HG03097 (cell line): ENCODE results near the gene HSD3B1.
"Not testable (repeated sequence)": the region's sequence is repeated elsewhere in the genome, so short reads cannot be mapped to it uniquely, and the experiment has no call there.

Experiments used
- ATAC-seq: cut with Tn5 transposase; IDR thresholded peaks from one replicate; pipeline ENCODE4 v1.9.1; 2021; ENCODE audit not compliant: unreplicated experiment, low FRiP score

The HSD3B1 gene

DNA sequence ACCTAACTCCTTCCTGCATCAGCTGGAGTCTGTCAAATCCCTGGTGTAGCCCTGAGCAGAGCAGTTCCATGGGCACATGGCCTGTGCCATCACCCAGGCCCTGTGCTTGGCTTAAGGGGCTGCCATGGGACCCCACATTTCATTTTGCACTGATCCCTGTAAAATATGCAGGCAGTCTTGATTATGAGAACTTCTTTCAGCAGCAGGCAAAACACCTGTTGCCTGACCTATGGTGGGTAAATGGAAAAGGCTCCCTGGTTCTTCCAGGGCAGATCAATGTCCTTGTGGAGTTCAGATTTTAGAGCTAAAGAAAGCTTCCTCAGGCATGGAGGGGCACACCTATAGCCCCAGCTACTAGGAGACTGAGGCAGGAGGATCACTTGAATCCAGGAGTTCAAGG is 44.2 kb downstream of the HSD3B1 start:
- ATAC-seq = no peak

DNA sequence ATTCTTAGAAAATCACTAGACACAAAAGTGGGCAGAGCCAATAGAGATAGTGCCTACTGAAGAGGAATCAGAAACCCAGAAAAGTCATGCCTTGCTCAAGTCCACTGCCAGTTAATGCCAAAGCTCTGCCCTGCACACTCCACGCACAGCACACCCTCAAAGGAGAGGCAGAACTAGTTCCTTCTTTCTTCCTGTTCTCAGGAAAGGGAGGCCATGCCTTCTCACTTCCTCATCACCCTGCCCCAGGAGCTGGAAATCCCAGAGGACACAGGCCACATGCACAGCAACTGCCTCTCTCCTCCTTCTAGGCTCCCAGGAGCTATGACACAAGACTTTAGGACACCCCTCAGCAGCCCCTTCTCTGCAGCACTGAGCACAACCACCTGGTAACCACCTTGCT is 45.6 kb downstream of the HSD3B1 start:
- ATAC-seq = not testable (repeated sequence)

DNA sequence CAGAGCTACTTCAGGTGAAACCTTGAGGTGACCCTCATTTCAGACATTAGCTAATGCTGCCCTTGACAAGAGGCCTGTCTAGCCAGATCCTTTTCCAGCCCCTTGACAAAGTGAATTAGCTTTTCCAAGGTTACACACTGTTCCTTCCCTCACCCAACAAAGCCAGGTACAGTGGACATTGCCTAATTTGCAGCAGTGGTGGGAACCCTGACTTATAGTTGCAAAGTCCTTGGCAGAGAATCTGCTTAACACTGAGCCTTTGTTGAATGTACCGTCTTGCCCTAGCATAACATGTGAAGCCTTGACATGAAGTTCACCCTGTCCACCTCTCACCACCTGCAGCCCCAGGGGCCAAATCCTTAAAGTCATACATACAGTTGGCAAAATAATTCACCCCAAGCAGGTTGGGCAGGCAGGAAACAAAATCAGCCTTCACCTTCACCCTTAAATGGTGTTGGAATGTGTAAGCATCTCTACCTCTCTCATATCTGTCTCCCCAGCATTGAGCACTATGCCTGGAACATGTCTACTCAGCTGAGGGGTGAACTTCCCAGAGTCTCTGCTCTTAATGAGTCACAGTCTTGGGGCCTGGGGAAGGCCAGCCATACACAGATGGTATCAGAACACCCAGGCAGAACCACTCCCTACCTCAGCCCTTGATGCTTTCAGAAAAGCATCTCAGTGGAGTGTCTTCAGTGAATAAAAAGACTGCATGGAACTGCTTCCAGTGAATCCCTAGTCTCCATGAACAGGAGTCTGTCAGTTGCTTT is 46.5 kb downstream of the HSD3B1 start:
- ATAC-seq = not testable (repeated sequence)

GRCh38 chr1:119554183-119554582 is 47.2 kb downstream of the HSD3B1 start:
- ATAC-seq = no peak

DNA sequence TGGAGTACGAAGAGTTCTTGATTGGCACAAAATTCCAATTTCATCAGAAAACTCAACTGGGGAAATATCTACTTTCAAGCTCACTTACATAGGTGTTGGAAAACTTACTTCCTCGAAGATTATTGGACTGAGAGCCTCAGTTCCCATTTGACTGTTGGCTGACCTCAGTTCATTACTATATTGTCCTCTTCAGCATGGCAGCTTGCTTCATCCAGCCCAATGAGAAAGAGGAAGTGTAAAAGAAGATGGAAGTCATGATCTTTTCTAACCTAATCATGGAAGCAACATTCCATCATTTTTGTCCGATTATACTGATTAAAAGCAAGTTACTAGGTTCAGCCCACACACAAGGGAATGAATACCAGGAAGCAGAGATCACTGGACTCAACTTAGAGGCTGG is 49.4 kb downstream of the HSD3B1 start:
- no peak for ATAC-seq

DNA sequence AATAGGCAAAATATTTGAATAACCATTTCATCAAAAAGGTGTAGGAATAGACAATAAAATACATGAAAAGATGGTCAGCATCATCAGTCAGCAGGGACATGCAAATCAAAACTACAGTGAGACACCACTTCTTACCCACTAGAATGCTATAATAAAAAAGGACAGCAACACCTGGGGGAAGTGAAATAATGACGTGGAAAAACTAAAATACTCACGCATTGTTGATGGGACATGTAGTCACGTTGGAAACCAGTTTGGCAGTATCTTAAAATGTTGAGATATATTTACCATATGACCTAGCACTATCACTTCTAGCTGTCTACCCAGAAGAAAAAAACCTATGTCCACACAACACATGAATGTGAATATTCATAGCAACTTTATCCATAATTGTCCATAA is 53.4 kb downstream of the HSD3B1 start:
- not testable (repeated sequence) for ATAC-seq

- ATAC-seq = no peak
These were observed 57.5 kb downstream of the HSD3B1 start for GRCh38 chr1:119564548-119564947.
